PC-9 (cell line): Measurements from ENCODE around the gene TPPP. TPM values are rescaled to one million over a fixed set of nuclear protein-coding genes. Genes with fewer than 3 reads are reported as not detected.

Experiments
- BruUV-seq: library from RNA; stranded (reverse); fragments of 400-500 nt; replicated peaks from 2 replicates; lab custom pipeline; 2021; lab: Mats Ljungman, UMichigan
- CTCF ChIA-PET: fragments of 300-600 bp; sonication (Branson Sonifier 250); formaldehyde crosslinking; loops from one replicate; lab custom pipeline; 2022; ENCODE audit warnings: antibody characterized with exemption; lab: Charles Lee
- POLR2A ChIA-PET: fragments of 300-600 bp; sonication (Branson Sonifier 250); formaldehyde crosslinking; loops from one replicate; lab custom pipeline; 2022; ENCODE audit warnings: antibody characterized with exemption; ENCODE audit not compliant: unreplicated experiment; lab: Charles Lee
- DNase-seq, 2 experiments: peaks; one replicate each; pipeline versions ENCODE4 v3.0.0 to v3.0.0-alpha.2; 2015 to 2022; ENCODE audit warnings: mixed read lengths in 1 of 2
- H2AFZ ChIP-seq: fragments of 200-600 bp; sonication (generic); 2 replicates; pipeline ENCODE4 v1.8.1; 2017; ENCODE audit warnings: antibody characterized with exemption
- H3F3A ChIP-seq: fragments of 200-600 bp; sonication (generic); 2 replicates; pipeline ENCODE4 v1.8.1; 2017; ENCODE audit warnings: antibody characterized with exemption, mild to moderate bottlenecking, low read depth; ENCODE audit not compliant: insufficient read depth
- H3K27ac ChIP-seq: fragments of 200-600 bp; sonication (generic); 2 replicates; pipeline ENCODE4 v1.6.1; 2016; ENCODE audit warnings: mixed run types
- H3K27me3 ChIP-seq: fragments of 200-600 bp; sonication (generic); 2 replicates; pipeline ENCODE4 v1.6.1; 2016; ENCODE audit warnings: low read depth, mixed run types; ENCODE audit not compliant: insufficient read depth
- H3K36me3 ChIP-seq: fragments of 200-600 bp; sonication (generic); 2 replicates; pipeline ENCODE4 v1.6.1; 2016; ENCODE audit warnings: low read depth, mixed run types
- H3K4me1 ChIP-seq: fragments of 200-600 bp; sonication (generic); replicated peaks from 2 replicates; pipeline ENCODE4 v1.6.1; 2016; ENCODE audit warnings: mixed run types; ENCODE audit not compliant: insufficient read depth
- H3K4me2 ChIP-seq: fragments of 200-600 bp; sonication (generic); 2 replicates; pipeline ENCODE4 v1.6.1; 2017; ENCODE audit warnings: mixed run types
- H3K4me3 ChIP-seq: fragments of 200-600 bp; sonication (generic); 2 replicates; pipeline ENCODE4 v1.6.1; 2016; ENCODE audit warnings: mixed run types
- H3K79me2 ChIP-seq: fragments of 200-600 bp; sonication (generic); 2 replicates; pipeline ENCODE4 v1.6.1; 2017; ENCODE audit warnings: low read depth, mixed run types
- H3K9me2 ChIP-seq: fragments of 200-600 bp; sonication (generic); 2 replicates; pipeline ENCODE4 v1.8.1; 2017; ENCODE audit warnings: mild to moderate bottlenecking; ENCODE audit not compliant: insufficient read depth
- H3K9me3 ChIP-seq: fragments of 200-600 bp; sonication (generic); 2 replicates; pipeline ENCODE4 v1.8.1; 2016; ENCODE audit warnings: low read depth; ENCODE audit not compliant: insufficient read depth
- H4K20me1 ChIP-seq: fragments of 200-600 bp; sonication (generic); 2 replicates; pipeline ENCODE4 v1.8.1; 2017; ENCODE audit not compliant: insufficient read depth
- CTCF ChIP-seq: fragments of 200-600 bp; sonication (generic); conservative IDR thresholded peaks from 2 replicates; pipeline ENCODE4 v1.6.1; 2017; ENCODE audit warnings: mixed run types, antibody characterized with exemption, mild to moderate bottlenecking, moderate library complexity
- EZH2 ChIP-seq: fragments of 200-600 bp; sonication (generic); IDR thresholded peaks from 2 replicates; pipeline ENCODE4 v1.8.0; 2017; ENCODE audit warnings: antibody characterized with exemption, low read depth
- intact Hi-C: fragments of 100-400 bp; cut with micrococcal nuclease; formaldehyde crosslinking; loops from one replicate; pipeline ENCODE4 v1.10.0; 2022; ENCODE audit not compliant: unreplicated experiment
- total RNA-seq: library from RNA; stranded (reverse); gene quantifications from 2 replicates; pipeline ENCODE4 v1.2.3, GENCODE V29; 2021

The TPPP gene
- total RNA-seq, 1 experiment from 2014 or later = 0.17 TPM

GRCh38 chr5:664994-665360, 28.2 kb downstream of the TPPP start:
- Histone ChIP-seq H3K27ac (no peak overlapping the region), H3K4me1 (no peaks in the 10 kb centered on the region), H3K9me3 (no peaks in the 10 kb centered on the region), H2AFZ (no peak overlapping the region), H3K27me3 (no peaks in the 10 kb centered on the region), H3F3A (peaks cover 18% of the 10 kb centered on the region), H3K4me3 (no peak overlapping the region), H4K20me1 (peaks cover 21% of the 10 kb centered on the region; the same call in 1 of the 2 replicates), H3K79me2 (no peaks in the 10 kb centered on the region), H3K4me2 (no peak overlapping the region), H3K36me3 (no peaks in the 10 kb centered on the region), H3K9me2 (no peaks in the 10 kb centered on the region)
- ChIA-PET POLR2A (no interaction called here), CTCF (no interaction called here)
- DNase-seq = no peak
- intact Hi-C loops = no loop called here
- TF ChIP-seq EZH2 = no peak
- TF ChIP-seq CTCF = no peak
- no TSS peak for BruUV-seq

GRCh38 chr5:664343-664993, 28.7 kb downstream of the TPPP start:
- DNase-seq = no peak
- BruUV-seq = no TSS peak
- Histone ChIP-seq H3K36me3 (peaks cover 4% of the 10 kb centered on the region; the same call in 1 of the 2 replicates), H4K20me1 (peaks cover 19% of the 10 kb centered on the region; the same call in 1 of the 2 replicates), H3K4me3 (no peak overlapping the region), H3K27ac (no peak overlapping the region), H3K4me1 (no peaks in the 10 kb centered on the region), H3K9me3 (no peaks in the 10 kb centered on the region), H3K27me3 (no peaks in the 10 kb centered on the region), H2AFZ (no peak overlapping the region), H3K79me2 (no peaks in the 10 kb centered on the region), H3K4me2 (no peak overlapping the region), H3F3A (peaks cover 18% of the 10 kb centered on the region), H3K9me2 (no peaks in the 10 kb centered on the region)
- CTCF ChIA-PET = no interaction called here
- POLR2A ChIA-PET = no interaction called here
- intact Hi-C loops = no loop called here
- TF ChIP-seq EZH2 = no peak
- TF ChIP-seq CTCF = no peak

- H3K27me3 ChIP-seq = no peaks in the 10 kb centered on the region
- peak in 1 of 2 experiments; percentile 48 for DNase-seq
- no peaks in the 10 kb centered on the region for H3K9me3 ChIP-seq
- POLR2A ChIA-PET = no interaction called here
- peaks cover 11% of the 10 kb centered on the region; the same call in 1 of the 2 replicates for H4K20me1 ChIP-seq
- H3K4me1 ChIP-seq = no peaks in the 10 kb centered on the region
- H3K36me3 ChIP-seq = peaks cover 8% of the 10 kb centered on the region; the same call in 1 of the 2 replicates
- intact Hi-C loops = no loop called here
- CTCF ChIA-PET = interaction anchor here (0.6 kb wide), 1 partner anchor 30 kb away, joined by 9 read pairs; the partner anchor contains the start of gene TPPP
- H3K27ac ChIP-seq = no peak overlapping the region
- no peak overlapping the region for H2AFZ ChIP-seq
- BruUV-seq = no TSS peak
- no peak overlapping the region for H3K4me3 ChIP-seq
- TF ChIP-seq CTCF (no peak), EZH2 (no peak)
- no peaks in the 10 kb centered on the region for H3K79me2 ChIP-seq
- no peaks in the 10 kb centered on the region for H3K9me2 ChIP-seq
- peaks cover 18% of the 10 kb centered on the region for H3F3A ChIP-seq
- no peak overlapping the region for H3K4me2 ChIP-seq
Measured at GRCh38 chr5:663436-664342, 29.5 kb downstream of the TPPP start.
